Stimulated activated CD4-positive, alpha-beta T cell treated with anti-CD3 and anti-CD28 coated beads, Interleukin-2, amount 100 ng/mL, for 4 hours (primary cell): ENCODE results near the gene CA10.

ENCODE experiments used
- DNase-seq: peaks from one replicate; pipeline ENCODE4 v3.0.0-alpha.2; 2020; ENCODE audit warnings: low read depth

CA10 gene

GRCh38 chr17:51645056-51645455 lies 513.5 kb downstream of the CA10 start:
- no peak for DNase-seq

GRCh38 chr17:51643702-51644490 lies 514.6 kb downstream of the CA10 start:
- DNase-seq: no peak

GRCh38 chr17:51642029-51642428 lies 516.5 kb downstream of the CA10 start:
- no peak for DNase-seq

GRCh38 chr17:51640108-51640622 lies 518.3 kb downstream of the CA10 start:
- no peak for DNase-seq

GRCh38 chr17:51638971-51639370 lies 519.5 kb downstream of the CA10 start:
- no peak for DNase-seq

GRCh38 chr17:51636291-51636690 lies 522.2 kb downstream of the CA10 start:
- no peak for DNase-seq

- DNase-seq: no peak
Observed at GRCh38 chr17:51630101-51630671, 528.3 kb downstream of the CA10 start.

- DNase-seq: no peak
Observed at GRCh38 chr17:51629232-51629631, 529.3 kb downstream of the CA10 start.

GRCh38 chr17:51627779-51628178 lies 530.7 kb downstream of the CA10 start:
- DNase-seq: no peak

GRCh38 chr17:51618476-51618875 lies 540.0 kb downstream of the CA10 start:
- no peak for DNase-seq

GRCh38 chr17:51617986-51618385 lies 540.5 kb downstream of the CA10 start:
- no peak for DNase-seq

GRCh38 chr17:51613255-51613654 lies 545.3 kb downstream of the CA10 start:
- no peak for DNase-seq

- no peak for DNase-seq
Observed at GRCh38 chr17:51612692-51613091, 545.8 kb downstream of the CA10 start.

GRCh38 chr17:51611585-51611984 lies 546.9 kb downstream of the CA10 start:
- no peak for DNase-seq

GRCh38 chr17:51610834-51611233 lies 547.7 kb downstream of the CA10 start:
- DNase-seq: no peak

GRCh38 chr17:51610155-51610554 lies 548.4 kb downstream of the CA10 start:
- no peak for DNase-seq

- no peak for DNase-seq
Observed at GRCh38 chr17:51608251-51608933, 550.1 kb downstream of the CA10 start.

GRCh38 chr17:51607512-51607911 lies 551.0 kb downstream of the CA10 start:
- no peak for DNase-seq

- DNase-seq: no peak
Observed at GRCh38 chr17:51604299-51605020, 554.1 kb downstream of the CA10 start.

- no peak for DNase-seq
Observed at GRCh38 chr17:51601622-51602261, 556.8 kb downstream of the CA10 start.

GRCh38 chr17:51598824-51599223 lies 559.7 kb downstream of the CA10 start:
- no peak for DNase-seq

- no peak for DNase-seq
Observed at GRCh38 chr17:51597345-51597744, 561.2 kb downstream of the CA10 start.
